T-helper 9 cell (primary cell): ENCODE data around the gene NDUFAF7.
"Not testable (repeated sequence)": the region's sequence is repeated elsewhere in the genome, so short reads cannot be mapped to it uniquely, and the experiment has no call there.

Experiments
- DNase-seq: peaks from one replicate; pipeline ENCODE4 v3.0.0-alpha.2; 2020

NDUFAF7 gene

DNA sequence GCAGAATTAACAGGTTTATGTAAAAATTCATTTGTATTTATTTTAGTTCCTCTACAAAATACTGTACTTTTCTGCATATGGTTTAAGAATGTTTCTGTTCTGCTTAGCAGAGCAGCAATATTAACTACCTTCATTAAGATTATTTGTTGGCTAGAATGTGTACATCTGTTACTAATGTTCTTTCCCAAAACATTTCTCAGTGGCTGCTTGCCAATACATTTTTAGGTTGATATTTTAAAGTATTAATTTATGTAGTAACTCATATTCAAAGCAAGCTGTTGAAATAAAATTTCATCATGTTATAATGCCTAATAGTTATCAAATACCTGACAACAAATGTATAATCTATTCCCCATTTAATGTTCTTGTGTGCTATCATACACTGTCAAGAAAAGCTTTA lies 52.9 kb downstream of the NDUFAF7 start:
- DNase-seq: no peak

DNA sequence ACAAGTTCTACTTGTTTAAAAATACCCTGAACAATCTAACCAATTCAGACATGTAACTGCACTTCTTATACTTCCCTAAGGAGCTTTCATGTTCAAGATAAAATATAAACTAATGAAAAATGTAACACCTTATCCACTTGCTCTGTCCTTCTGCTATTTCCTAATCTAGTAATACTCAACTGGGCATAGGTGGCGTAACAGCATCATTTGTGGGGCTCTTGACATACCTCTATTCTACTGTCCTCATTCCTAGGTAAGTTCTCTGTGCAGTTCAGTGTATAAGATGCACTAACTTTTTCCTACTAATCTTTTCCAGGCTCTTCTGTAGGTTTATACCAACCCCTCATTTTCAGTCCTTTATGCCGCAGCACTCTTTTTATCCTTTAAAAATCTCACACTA lies 56.5 kb downstream of the NDUFAF7 start:
- DNase-seq: no peak

DNA sequence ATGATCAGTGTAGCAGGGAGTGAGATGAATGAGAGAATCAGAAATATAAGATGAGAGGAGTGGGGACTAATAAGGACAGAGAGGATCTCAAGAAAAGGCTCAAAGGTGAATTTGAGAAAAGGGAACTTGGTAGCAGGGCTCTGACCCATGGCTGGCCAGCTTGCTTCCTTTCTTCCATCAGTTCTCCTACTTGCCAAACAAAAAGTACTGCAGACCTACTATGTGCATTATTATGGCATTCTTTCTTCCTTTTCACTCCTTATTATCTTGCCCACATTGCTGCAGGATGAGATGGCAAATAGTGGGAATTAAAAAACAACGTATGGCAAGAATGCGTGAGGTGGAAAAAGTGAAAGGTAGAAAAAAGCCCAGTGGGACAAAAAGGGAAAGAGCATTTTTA lies 60.2 kb downstream of the NDUFAF7 start:
- no peak for DNase-seq

DNA sequence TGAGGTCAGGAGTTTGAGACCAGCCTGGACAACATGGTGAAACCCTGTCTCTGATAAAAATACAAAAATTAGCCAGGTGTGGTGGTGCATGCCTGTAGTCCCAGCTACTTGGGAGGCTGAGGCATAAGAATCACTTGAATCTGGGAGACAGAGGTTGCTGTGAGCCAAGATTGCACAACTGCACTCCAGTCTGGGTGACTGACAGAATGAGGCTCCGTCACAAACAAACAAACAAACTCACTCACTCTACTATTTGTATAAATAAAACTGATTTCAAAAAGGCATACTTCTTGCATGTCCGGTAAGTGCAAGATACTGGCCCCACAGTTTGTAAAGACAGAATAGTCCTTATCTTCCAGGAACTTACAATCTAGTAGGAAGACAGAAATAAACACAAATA lies 63.4 kb downstream of the NDUFAF7 start:
- DNase-seq: not testable (repeated sequence)

DNA sequence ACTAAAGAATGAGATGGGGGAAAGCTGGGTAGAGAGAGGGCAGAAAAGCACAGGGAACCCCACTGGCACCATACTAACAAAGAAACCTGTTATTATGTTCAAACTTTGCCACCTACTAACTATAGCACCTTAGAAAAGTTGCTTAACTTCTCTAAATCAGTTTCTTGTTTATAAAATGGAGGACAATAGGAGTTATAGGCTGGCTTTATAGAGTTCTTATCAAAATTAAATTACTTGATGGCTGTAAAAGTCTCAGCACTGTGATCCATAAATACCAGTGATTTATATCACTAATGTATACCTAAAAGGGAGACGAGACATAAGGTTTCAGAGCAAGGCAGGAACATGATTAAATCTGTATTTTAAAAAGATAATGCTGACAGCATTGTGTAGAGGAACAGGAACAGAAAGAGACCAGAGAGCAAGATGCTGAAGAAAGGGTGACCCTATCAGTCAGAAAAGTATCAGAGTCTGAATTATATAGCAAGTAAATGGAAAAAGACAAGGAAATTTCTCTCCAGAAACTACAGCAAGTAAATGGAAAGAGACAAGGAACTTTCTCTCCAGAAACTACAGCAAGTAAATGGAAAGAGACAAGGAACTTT lies 64.1 kb downstream of the NDUFAF7 start:
- no peak for DNase-seq

DNA sequence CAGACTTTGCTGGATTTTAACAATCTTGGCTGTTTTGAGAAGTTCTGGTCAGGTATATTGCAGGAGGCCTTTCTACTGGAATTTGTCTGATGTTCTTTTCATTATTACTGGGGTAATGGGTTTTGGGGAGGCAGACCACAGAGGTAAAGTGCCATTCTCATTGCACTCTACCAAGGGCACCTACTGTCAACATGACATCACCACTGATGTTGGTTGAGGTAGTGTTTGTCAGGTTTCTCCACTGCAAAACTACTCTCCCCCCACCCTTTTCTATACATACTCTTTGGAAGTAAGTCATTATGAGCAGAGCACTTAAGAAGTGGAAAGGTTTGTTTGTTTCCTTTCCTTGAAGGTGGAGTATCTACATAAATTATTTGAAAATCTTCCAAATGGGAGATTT lies 66.2 kb downstream of the NDUFAF7 start:
- no peak for DNase-seq
